Mesothelial cell of epicardium (in vitro differentiated cells): ENCODE data around the gene PLAAT5. TPM values are rescaled to one million over a fixed set of nuclear protein-coding genes. Genes with fewer than 3 reads are reported as not detected.

Experiments used
- DNase-seq, 2 experiments: peaks; one replicate each; pipeline ENCODE4 v3.0.0; 2021; ENCODE audit warnings: low spot score in 2 of 2; ENCODE audit not compliant: unreplicated experiment in 2 of 2
- H3K27ac Mint-ChIP-seq: 2 replicates; pipeline ENCODE4 v1.8.0; 2021; ENCODE audit warnings: mixed read lengths
- H3K27me3 Mint-ChIP-seq: 2 replicates; pipeline ENCODE4 v1.8.0; 2021; ENCODE audit warnings: low read depth, mixed read lengths
- H3K36me3 Mint-ChIP-seq: 2 replicates; pipeline ENCODE4 v1.8.0; 2021; ENCODE audit warnings: mixed read lengths
- H3K4me1 Mint-ChIP-seq: 2 replicates; pipeline ENCODE4 v1.8.0; 2021; ENCODE audit warnings: mixed read lengths
- H3K4me3 Mint-ChIP-seq: 2 replicates; pipeline ENCODE4 v1.8.0; 2021; ENCODE audit warnings: mild to moderate bottlenecking, moderate library complexity, mixed read lengths
- H3K9me3 Mint-ChIP-seq: 2 replicates; pipeline ENCODE4 v1.8.0; 2021; ENCODE audit warnings: mixed read lengths
- total RNA-seq: library from RNA; stranded (reverse); gene quantifications from 3 replicates; pipeline ENCODE4 v1.2.1, GENCODE V29; 2021
- TF ChIP-seq, protein P1 (sequence below): fragments of 200-600 bp; sonication (generic); IDR thresholded peaks from one replicate; pipeline ENCODE4 v1.5.0; 2021; ENCODE audit warnings: antibody characterized with exemption; ENCODE audit not compliant: unreplicated experiment

Gene PLAAT5
- total RNA-seq, 1 donor from 2014 or later, result 1.9 TPM

DNA sequence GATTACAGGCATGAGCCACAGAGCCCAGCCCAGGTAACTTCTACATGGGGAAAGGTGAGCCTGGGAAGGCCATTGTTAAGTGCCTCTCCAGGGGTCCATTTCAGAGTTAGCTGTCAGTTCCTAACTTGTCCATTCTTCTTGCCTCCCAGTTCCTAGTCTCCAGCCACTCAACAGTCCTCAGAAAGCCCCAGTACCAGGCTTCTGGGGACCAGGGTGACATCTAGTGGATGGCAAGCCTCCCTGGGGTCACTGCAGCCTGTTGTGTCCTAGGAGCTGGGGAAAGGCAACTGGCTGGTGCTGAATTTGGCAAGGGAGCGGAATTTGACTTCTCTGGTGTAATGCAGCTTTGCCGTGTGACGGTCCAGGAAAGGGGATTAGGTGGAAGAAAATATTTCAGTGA, 17.0 kb upstream of the PLAAT5 start:
- Mint-ChIP-seq H3K27ac (no peak overlapping the region), H3K4me1 (peaks cover 5% of the 10 kb centered on the region), H3K36me3 (no peaks in the 10 kb centered on the region), H3K27me3 (no peaks in the 10 kb centered on the region), H3K9me3 (no peaks in the 10 kb centered on the region), H3K4me3 (no peak overlapping the region)
- TF ChIP-seq, protein P1, sequence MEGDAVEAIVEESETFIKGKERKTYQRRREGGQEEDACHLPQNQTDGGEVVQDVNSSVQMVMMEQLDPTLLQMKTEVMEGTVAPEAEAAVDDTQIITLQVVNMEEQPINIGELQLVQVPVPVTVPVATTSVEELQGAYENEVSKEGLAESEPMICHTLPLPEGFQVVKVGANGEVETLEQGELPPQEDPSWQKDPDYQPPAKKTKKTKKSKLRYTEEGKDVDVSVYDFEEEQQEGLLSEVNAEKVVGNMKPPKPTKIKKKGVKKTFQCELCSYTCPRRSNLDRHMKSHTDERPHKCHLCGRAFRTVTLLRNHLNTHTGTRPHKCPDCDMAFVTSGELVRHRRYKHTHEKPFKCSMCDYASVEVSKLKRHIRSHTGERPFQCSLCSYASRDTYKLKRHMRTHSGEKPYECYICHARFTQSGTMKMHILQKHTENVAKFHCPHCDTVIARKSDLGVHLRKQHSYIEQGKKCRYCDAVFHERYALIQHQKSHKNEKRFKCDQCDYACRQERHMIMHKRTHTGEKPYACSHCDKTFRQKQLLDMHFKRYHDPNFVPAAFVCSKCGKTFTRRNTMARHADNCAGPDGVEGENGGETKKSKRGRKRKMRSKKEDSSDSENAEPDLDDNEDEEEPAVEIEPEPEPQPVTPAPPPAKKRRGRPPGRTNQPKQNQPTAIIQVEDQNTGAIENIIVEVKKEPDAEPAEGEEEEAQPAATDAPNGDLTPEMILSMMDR, result no peak
- DNase-seq, result no peak

GRCh38 chr11:63507511-63507910, 16.5 kb upstream of the PLAAT5 start:
- H3K36me3 Mint-ChIP-seq, result no peaks in the 10 kb centered on the region
- no peak overlapping the region for H3K4me3 Mint-ChIP-seq

GRCh38 chr11:63506876-63507275, 15.9 kb upstream of the PLAAT5 start:
- no peaks in the 10 kb centered on the region for H3K27me3 Mint-ChIP-seq
- TF ChIP-seq, protein P1, result no peak
- no peak for DNase-seq
- no peak overlapping the region for H3K4me3 Mint-ChIP-seq
- peaks cover 15% of the 10 kb centered on the region for H3K4me1 Mint-ChIP-seq
- no peaks in the 10 kb centered on the region for H3K36me3 Mint-ChIP-seq
- no peaks in the 10 kb centered on the region for H3K9me3 Mint-ChIP-seq
- no peak overlapping the region for H3K27ac Mint-ChIP-seq

More at GRCh38 chr11:63507511-63507910, 16.5 kb upstream of the PLAAT5 start:
- TF ChIP-seq, protein P1, result no peak
- H3K9me3 Mint-ChIP-seq, result no peaks in the 10 kb centered on the region
- no peak for DNase-seq
- H3K27me3 Mint-ChIP-seq, result no peaks in the 10 kb centered on the region
- H3K4me1 Mint-ChIP-seq, result peaks cover 8% of the 10 kb centered on the region
- no peak overlapping the region for H3K27ac Mint-ChIP-seq

DNA sequence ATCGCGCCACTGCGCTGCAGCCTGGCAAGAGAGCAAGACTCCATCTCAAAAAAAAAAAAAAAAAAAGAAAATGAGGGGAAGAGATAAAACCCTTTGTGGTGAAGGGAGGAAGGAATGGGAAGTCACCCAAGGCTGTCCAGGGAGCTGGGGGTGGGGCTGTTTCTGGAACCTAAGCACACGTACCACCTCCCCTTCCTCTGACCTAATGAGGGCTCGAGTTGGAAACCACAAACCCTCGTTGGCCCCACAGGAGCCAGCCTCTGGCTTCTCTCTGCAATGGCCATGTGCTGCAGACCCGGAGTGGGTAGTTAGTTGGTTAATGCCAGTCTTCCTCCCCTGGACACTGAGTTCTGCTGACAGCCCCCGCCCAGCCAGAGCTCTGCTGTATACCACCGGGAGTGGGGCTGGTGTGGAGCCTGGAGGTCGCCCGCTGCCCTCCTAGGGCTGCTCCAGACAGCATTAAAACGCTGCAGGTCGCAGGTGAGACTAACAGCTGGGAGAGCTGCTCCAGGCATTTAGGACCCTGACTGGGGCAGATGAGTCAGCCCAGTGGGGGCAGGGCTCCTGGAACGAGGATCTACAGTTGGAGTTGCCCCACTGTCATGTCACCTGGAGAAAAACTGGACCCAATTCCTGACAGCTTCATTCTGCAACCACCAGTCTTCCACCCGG, 15.0 kb upstream of the PLAAT5 start, which contains the start of gene LGALS12:
LGALS12 (plus strand) TSS at position 228 of the 672 bp plus-strand sequence; CDS start at position 603, 375 bp downstream.
- H3K4me3 Mint-ChIP-seq, result no peak within 1 kb of the TSS
- H3K4me1 Mint-ChIP-seq, result peaks cover 16% of the 10 kb centered on the region
- H3K36me3 Mint-ChIP-seq, result no peaks in the 10 kb centered on the region
- no peak within 1 kb of the TSS for H3K27ac Mint-ChIP-seq
- TF ChIP-seq, protein P1, result no peak
- no peaks in the 10 kb centered on the region for H3K9me3 Mint-ChIP-seq
- no peaks in the 10 kb centered on the region for H3K27me3 Mint-ChIP-seq
- no peak for DNase-seq

GRCh38 chr11:63504933-63505586, 14.1 kb upstream of the PLAAT5 start:
- TF ChIP-seq, protein P1, result no peak
- peaks cover 7% of the 10 kb centered on the region for H3K9me3 Mint-ChIP-seq
- peaks cover 16% of the 10 kb centered on the region for H3K4me1 Mint-ChIP-seq
- peaks cover 4% of the 10 kb centered on the region for H3K36me3 Mint-ChIP-seq
- DNase-seq, result no peak
- no peak overlapping the region for H3K4me3 Mint-ChIP-seq
- H3K27me3 Mint-ChIP-seq, result no peaks in the 10 kb centered on the region
- no peak overlapping the region for H3K27ac Mint-ChIP-seq
